Thyroid gland (tissue), 4 donors: Measurements from ENCODE around the gene C1orf115. TPM values are rescaled to one million over a fixed set of nuclear protein-coding genes. Genes with fewer than 3 reads are reported as not detected.
"Not testable (repeated sequence)": the region's sequence is repeated elsewhere in the genome, so short reads cannot be mapped to it uniquely, and the experiment has no call there.

Source experiments
- DNase-seq, 2 donors: peaks; one replicate each; pipeline ENCODE4 v3.0.0-alpha.2; 2019
- H3K27ac ChIP-seq, 3 donors: fragments of 200-600 bp; sonication (generic); 1 replicate in 2 of 3; 2 replicates in 1 of 3; pipeline ENCODE4 v1.5.1; 2016 to 2019; ENCODE audit warnings: mild to moderate bottlenecking in 1 of 3, moderate library complexity in 1 of 3
- H3K27me3 ChIP-seq: fragments of 200-600 bp; sonication (generic); one replicate; pipeline ENCODE4 v1.5.1; 2019
- H3K36me3 ChIP-seq, 2 donors: fragments of 200-600 bp; sonication (generic); one replicate each; pipeline ENCODE4 v1.5.1; 2016 to 2019
- H3K4me1 ChIP-seq, 2 donors: fragments of 200-600 bp; sonication (generic); one replicate each; pipeline ENCODE4 v1.5.1; 2017 to 2019
- H3K4me3 ChIP-seq, 3 donors: fragments of 200-600 bp; sonication (generic); replicated peaks in 1 of 3; 1 replicate in 2 of 3; 2 replicates in 1 of 3; pipeline ENCODE4 v1.5.1; 2016; ENCODE audit warnings: mild to moderate bottlenecking in 1 of 3
- H3K9me3 ChIP-seq: fragments of 200-600 bp; sonication (generic); one replicate; pipeline ENCODE4 v1.5.1; 2017
- POLR2A ChIP-seq, 2 donors: fragments of 450-650 bp; IDR thresholded peaks; one replicate each; pipeline ENCODE4 v1.6.1; 2017; ENCODE audit warnings: antibody characterized with exemption in 2 of 2, mild to moderate bottlenecking in 2 of 2, moderate library complexity in 1 of 2
- WGBS, 2 donors: methylation state at CpG; one replicate each; pipeline ENCODE4 v1.1.5; 2017; 5-methylcytosine and 5-hydroxymethylcytosine counted together
- intact Hi-C: fragments of 100-400 bp; cut with DNase I; formaldehyde crosslinking; loops from one replicate; pipeline ENCODE4 v1.15.1; 2023
- total RNA-seq, 4 donors: library from RNA; depleted of rRNA; stranded (reverse); fragments of >200 nt; gene quantifications; one replicate each; pipeline ENCODE4 v1.2.3, GENCODE V29; 2016
- TF ChIP-seq, protein P1 (sequence below), 6 experiments: fragments of 200-600 bp in 3 of 6; fragments of 450-650 bp in 3 of 6; sonication (generic) in 3 of 6; IDR thresholded peaks; one replicate each; pipeline ENCODE4 v1.5.1; 2016 to 2019; ENCODE audit warnings: antibody characterized with exemption in 6 of 6, mild to moderate bottlenecking in 2 of 6, inconsistent platforms in 1 of 6, moderate library complexity in 1 of 6

Gene C1orf115
- total RNA-seq, 4 donors from 2014 or later = 24.3 to 41.4 (median 31.1) TPM

GRCh38 chr1:220677251-220677650 is 12.9 kb upstream of the C1orf115 start:
- no peaks in the 10 kb centered on the region for H3K4me1 ChIP-seq
- intact Hi-C loops = no loop called here
- no peaks in the 10 kb centered on the region for H3K36me3 ChIP-seq
- no peak for DNase-seq
- H3K9me3 ChIP-seq = no peaks in the 10 kb centered on the region
- no peak overlapping the region for H3K27ac ChIP-seq
- WGBS, 2 donors = 83 to 89% methylated on average over 2 of the region's 2 CpGs
- TF ChIP-seq POLR2A (IDR thresholded peaks at IDR 0.05) = no peak
- TF ChIP-seq, protein P1, sequence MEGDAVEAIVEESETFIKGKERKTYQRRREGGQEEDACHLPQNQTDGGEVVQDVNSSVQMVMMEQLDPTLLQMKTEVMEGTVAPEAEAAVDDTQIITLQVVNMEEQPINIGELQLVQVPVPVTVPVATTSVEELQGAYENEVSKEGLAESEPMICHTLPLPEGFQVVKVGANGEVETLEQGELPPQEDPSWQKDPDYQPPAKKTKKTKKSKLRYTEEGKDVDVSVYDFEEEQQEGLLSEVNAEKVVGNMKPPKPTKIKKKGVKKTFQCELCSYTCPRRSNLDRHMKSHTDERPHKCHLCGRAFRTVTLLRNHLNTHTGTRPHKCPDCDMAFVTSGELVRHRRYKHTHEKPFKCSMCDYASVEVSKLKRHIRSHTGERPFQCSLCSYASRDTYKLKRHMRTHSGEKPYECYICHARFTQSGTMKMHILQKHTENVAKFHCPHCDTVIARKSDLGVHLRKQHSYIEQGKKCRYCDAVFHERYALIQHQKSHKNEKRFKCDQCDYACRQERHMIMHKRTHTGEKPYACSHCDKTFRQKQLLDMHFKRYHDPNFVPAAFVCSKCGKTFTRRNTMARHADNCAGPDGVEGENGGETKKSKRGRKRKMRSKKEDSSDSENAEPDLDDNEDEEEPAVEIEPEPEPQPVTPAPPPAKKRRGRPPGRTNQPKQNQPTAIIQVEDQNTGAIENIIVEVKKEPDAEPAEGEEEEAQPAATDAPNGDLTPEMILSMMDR (IDR thresholded peaks at IDR 0.05) = no peak
- H3K27me3 ChIP-seq = no peaks in the 10 kb centered on the region
- no peak overlapping the region for H3K4me3 ChIP-seq

GRCh38 chr1:220680085-220680687 is 10.0 kb upstream of the C1orf115 start:
- no peak for TF ChIP-seq POLR2A (IDR thresholded peaks at IDR 0.05)
- TF ChIP-seq, protein P1 (IDR thresholded peaks at IDR 0.05) = peak; percentile 50 to 80 (median 78)
- Histone ChIP-seq H3K27me3 (no peaks in the 10 kb centered on the region), H3K36me3 (no peaks in the 10 kb centered on the region), H3K27ac (no peak overlapping the region), H3K9me3 (no peaks in the 10 kb centered on the region), H3K4me3 (no peak overlapping the region), H3K4me1 (no peaks in the 10 kb centered on the region)
- 30 to 31% methylated on average over 7 of the region's 7 CpGs for WGBS, 2 donors
- intact Hi-C loops = loop anchor here (5.0 kb wide), 1 partner anchor 97 kb away; no protein-coding TSS in a partner anchor
- DNase-seq = peak; percentile 29 to 37

DNA sequence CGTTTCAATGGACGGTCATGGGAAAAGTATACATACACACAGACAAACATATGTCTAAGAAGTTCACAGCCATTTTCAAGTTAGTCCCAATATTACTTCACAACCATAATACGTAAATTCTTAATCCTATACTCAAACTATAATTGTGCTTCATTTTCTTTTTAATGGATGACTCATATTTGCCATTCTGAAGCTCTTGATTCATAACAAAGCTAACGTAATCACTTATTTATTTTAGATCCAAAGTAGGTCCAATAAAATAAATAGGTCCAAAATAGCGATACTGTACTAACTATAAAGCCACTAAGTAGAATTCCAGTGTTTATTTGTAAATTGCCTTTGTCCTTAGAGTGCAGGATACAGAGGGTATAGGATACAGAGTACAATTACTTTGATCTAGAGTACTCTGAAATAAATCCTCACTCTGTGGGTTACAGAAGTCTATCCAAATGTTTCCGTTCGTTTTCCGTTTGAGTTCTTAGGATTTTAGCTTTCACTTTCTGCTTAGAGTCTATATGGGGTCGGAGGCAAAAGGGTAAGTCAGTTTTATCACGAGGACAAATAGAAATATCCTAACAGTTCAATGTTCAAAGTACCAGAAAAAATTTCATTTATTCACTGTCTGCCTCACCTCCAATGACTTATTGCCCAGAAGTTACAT is 8.8 kb upstream of the C1orf115 start:
- WGBS, 2 donors = 75 to 78% methylated on average over 10 of the region's 10 CpGs

GRCh38 chr1:220682901-220683576 is 7.1 kb upstream of the C1orf115 start:
- H3K27me3 ChIP-seq = no peaks in the 10 kb centered on the region
- no peak overlapping the region for H3K4me3 ChIP-seq
- no peaks in the 10 kb centered on the region for H3K36me3 ChIP-seq
- H3K4me1 ChIP-seq = no peaks in the 10 kb centered on the region
- peak; percentile 77 to 84 for DNase-seq
- TF ChIP-seq POLR2A (IDR thresholded peaks at IDR 0.05) = peak in 1 of 2 donors; percentile 38
- TF ChIP-seq, protein P1 (IDR thresholded peaks at IDR 0.05) = no peak
- intact Hi-C loops = loop anchor here (5.0 kb wide), 1 partner anchor 94 kb away; no protein-coding TSS in a partner anchor
- H3K27ac ChIP-seq = peak overlapping the region; percentile 57 to 85 (median 71)
- H3K9me3 ChIP-seq = no peaks in the 10 kb centered on the region
- WGBS, 2 donors = 34 to 58% methylated on average over 17 of the region's 17 CpGs

More for the DNA sequence above, 8.8 kb upstream of the C1orf115 start:
- Histone ChIP-seq H3K27me3 (no peaks in the 10 kb centered on the region), H3K36me3 (no peaks in the 10 kb centered on the region), H3K4me3 (no peak overlapping the region), H3K27ac (peak overlapping the region in 1 of 3 donors; percentile 1), H3K4me1 (no peaks in the 10 kb centered on the region), H3K9me3 (no peaks in the 10 kb centered on the region)
- intact Hi-C loops = loop anchor here (5.0 kb wide), 1 partner anchor 96 kb away; no protein-coding TSS in a partner anchor
- no peak for DNase-seq
- TF ChIP-seq POLR2A (IDR thresholded peaks at IDR 0.05) = no peak
- TF ChIP-seq, protein P1 (IDR thresholded peaks at IDR 0.05) = no peak

DNA sequence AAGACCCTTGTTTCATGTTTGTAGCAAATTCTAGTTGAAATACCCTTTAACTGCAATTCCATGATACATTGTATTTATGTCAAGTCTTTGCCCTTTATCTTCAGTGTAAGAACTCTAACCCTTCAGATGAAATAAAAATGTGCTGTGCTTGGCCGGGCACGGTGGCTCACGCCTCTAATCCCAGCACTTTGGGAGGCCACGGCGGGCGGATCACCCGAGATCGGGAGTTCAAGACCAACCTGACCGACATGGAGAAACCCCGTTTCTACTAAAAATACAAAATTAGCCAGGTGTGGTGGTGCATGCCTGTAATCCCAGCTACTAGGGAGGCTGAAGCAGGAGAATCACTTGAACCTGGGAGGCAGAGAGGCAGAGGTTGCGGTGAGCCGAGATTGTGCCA is 6.4 kb upstream of the C1orf115 start:
- not testable (repeated sequence) for DNase-seq, H3K4me1 ChIP-seq, H3K4me3 ChIP-seq, H3K36me3 ChIP-seq, H3K9me3 ChIP-seq, H3K27me3 ChIP-seq
- H3K27ac ChIP-seq = peak overlapping the region; percentile 57 to 85 (median 71)
- WGBS, 2 donors = 96 to 97% methylated on average over 12 of the region's 12 CpGs
- intact Hi-C loops = loop anchor here (5.0 kb wide), 1 partner anchor 94 kb away; no protein-coding TSS in a partner anchor
